Measurements from ENCODE around the gene SPATA19. TPM values are rescaled to one million over a fixed set of nuclear protein-coding genes. Genes with fewer than 3 reads are reported as not detected.

SPATA19 gene
- total and polyA plus RNA-seq, 2 experiments from 2014 or later, result not detected

GRCh38 chr11:133864756-133865155 is 19.4 kb upstream of the SPATA19 start (continued):
- TF ChIP-seq, protein P1, sequence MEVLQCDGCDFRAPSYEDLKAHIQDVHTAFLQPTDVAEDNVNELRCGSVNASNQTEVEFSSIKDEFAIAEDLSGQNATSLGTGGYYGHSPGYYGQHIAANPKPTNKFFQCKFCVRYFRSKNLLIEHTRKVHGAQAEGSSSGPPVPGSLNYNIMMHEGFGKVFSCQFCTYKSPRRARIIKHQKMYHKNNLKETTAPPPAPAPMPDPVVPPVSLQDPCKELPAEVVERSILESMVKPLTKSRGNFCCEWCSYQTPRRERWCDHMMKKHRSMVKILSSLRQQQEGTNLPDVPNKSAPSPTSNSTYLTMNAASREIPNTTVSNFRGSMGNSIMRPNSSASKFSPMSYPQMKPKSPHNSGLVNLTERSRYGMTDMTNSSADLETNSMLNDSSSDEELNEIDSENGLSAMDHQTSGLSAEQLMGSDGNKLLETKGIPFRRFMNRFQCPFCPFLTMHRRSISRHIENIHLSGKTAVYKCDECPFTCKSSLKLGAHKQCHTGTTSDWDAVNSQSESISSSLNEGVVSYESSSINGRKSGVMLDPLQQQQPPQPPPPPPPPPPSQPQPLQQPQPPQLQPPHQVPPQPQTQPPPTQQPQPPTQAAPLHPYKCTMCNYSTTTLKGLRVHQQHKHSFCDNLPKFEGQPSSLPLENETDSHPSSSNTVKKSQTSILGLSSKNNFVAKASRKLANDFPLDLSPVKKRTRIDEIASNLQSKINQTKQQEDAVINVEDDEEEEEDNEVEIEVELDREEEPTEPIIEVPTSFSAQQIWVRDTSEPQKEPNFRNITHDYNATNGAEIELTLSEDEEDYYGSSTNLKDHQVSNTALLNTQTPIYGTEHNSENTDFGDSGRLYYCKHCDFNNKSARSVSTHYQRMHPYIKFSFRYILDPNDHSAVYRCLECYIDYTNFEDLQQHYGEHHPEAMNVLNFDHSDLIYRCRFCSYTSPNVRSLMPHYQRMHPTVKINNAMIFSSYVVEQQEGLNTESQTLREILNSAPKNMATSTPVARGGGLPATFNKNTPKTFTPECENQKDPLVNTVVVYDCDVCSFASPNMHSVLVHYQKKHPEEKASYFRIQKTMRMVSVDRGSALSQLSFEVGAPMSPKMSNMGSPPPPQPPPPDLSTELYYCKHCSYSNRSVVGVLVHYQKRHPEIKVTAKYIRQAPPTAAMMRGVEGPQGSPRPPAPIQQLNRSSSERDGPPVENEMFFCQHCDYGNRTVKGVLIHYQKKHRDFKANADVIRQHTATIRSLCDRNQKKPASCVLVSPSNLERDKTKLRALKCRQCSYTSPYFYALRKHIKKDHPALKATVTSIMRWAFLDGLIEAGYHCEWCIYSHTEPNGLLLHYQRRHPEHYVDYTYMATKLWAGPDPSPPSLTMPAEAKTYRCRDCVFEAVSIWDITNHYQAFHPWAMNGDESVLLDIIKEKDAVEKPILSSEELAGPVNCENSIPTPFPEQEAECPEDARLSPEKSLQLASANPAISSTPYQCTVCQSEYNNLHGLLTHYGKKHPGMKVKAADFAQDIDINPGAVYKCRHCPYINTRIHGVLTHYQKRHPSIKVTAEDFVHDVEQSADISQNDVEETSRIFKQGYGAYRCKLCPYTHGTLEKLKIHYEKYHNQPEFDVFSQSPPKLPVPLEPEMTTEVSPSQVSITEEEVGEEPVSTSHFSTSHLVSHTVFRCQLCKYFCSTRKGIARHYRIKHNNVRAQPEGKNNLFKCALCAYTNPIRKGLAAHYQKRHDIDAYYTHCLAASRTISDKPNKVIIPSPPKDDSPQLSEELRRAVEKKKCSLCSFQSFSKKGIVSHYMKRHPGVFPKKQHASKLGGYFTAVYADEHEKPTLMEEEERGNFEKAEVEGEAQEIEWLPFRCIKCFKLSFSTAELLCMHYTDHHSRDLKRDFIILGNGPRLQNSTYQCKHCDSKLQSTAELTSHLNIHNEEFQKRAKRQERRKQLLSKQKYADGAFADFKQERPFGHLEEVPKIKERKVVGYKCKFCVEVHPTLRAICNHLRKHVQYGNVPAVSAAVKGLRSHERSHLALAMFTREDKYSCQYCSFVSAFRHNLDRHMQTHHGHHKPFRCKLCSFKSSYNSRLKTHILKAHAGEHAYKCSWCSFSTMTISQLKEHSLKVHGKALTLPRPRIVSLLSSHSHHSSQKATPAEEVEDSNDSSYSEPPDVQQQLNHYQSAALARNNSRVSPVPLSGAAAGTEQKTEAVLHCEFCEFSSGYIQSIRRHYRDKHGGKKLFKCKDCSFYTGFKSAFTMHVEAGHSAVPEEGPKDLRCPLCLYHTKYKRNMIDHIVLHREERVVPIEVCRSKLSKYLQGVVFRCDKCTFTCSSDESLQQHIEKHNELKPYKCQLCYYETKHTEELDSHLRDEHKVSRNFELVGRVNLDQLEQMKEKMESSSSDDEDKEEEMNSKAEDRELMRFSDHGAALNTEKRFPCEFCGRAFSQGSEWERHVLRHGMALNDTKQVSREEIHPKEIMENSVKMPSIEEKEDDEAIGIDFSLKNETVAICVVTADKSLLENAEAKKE (CRISPR knock-in tag; IDR thresholded peaks at IDR 0.05), result no peak
- no peak for TF ChIP-seq CTCF (conservative IDR thresholded peaks at IDR 0.05; ENCODE audit: low read depth in 2 of 2)
- no peak for TF ChIP-seq POLR2AphosphoS5 (IDR thresholded peaks at IDR 0.05; ENCODE audit: low read depth)
- no peak for TF ChIP-seq ZNF114 (CRISPR knock-in tag; IDR thresholded peaks at IDR 0.05)
- no peak for TF ChIP-seq EZH2 (IDR thresholded peaks at IDR 0.05; ENCODE audit: low read depth, unreplicated experiment)

DNA sequence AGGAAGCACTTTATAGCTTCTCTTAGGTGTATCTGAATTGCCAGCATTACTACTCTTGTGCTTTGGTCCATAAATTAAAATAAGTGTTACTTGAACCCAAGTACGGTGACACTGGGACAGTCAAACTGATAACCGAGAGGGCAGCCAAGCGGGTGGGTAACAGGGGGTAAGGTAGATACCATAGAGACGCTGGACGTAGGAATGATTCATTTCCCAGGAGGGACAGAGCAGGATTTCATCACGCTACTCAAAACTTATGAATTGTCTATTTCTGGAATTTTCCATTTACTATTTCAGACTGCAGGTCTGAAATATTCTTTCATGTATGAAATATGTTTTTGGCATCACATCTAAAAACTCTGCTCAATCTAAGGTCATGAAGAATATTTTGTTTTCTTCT is 14.8 kb upstream of the SPATA19 start:
- H3K4me1 Mint-ChIP-seq, result peaks cover under 1% of the 10 kb centered on the region; the same call in 1 of the 3 replicates
- Histone ChIP-seq H3K36me3 (ENCODE audit: insufficient read depth) (no peaks in the 10 kb centered on the region), H3K9me2 (ENCODE audit: insufficient read depth) (no peaks in the 10 kb centered on the region), H2AFZ (no peak overlapping the region), H4K20me1 (replicated peaks; ENCODE audit: insufficient read depth) (no peaks in the 10 kb centered on the region), H3K27ac (ENCODE audit: low read depth) (no peak overlapping the region), H3K4me3 (no peak overlapping the region), H3F3A (replicated peaks; ENCODE audit: low read depth) (no peaks in the 10 kb centered on the region), H3K4me2 (no peak overlapping the region), H3K27me3 (ENCODE audit: insufficient read depth) (no peaks in the 10 kb centered on the region), H3K4me1 (ENCODE audit: insufficient read depth) (peaks cover 3% of the 10 kb centered on the region), H3K79me2 (replicated peaks; ENCODE audit: insufficient read depth) (no peaks in the 10 kb centered on the region)
- H3K36me3 Mint-ChIP-seq (ENCODE audit: low read depth), result no peaks in the 10 kb centered on the region
- peaks cover 2% of the 10 kb centered on the region for H3K27me3 Mint-ChIP-seq (ENCODE audit: insufficient read depth, low read depth, poor library complexity)
- no peak overlapping the region for H3K27ac Mint-ChIP-seq
- DNase-seq (ENCODE audit: low spot score) (no peak), ATAC-seq (no peak)
- H3K9me3 Mint-ChIP-seq, result no peaks in the 10 kb centered on the region
- no peak overlapping the region for H3K4me3 Mint-ChIP-seq
- TF ChIP-seq EZH2 (IDR thresholded peaks at IDR 0.05; ENCODE audit: low read depth, unreplicated experiment) (no peak), ETS1 (IDR thresholded peaks at IDR 0.05) (no peak), REST (IDR thresholded peaks at IDR 0.05; ENCODE audit: unreplicated experiment) (no peak), STAT1 (IDR thresholded peaks at IDR 0.05; ENCODE audit: unreplicated experiment) (no peak), JUNB (IDR thresholded peaks at IDR 0.05; ENCODE audit: unreplicated experiment) (no peak), ZNF114 (CRISPR knock-in tag; IDR thresholded peaks at IDR 0.05) (no peak), ZNF331 (CRISPR knock-in tag; IDR thresholded peaks at IDR 0.05; ENCODE audit: low read depth) (no peak), CTCF (conservative IDR thresholded peaks at IDR 0.05; ENCODE audit: low read depth in 2 of 2) (no peak)
